ENCODE measurements around the gene BZW1.
"Not testable (repeated sequence)": the region's sequence is repeated elsewhere in the genome, so short reads cannot be mapped to it uniquely, and the experiment has no call there.

The BZW1 gene

GRCh38 chr2:200795028-200795440 lies 16.7 kb upstream of the BZW1 start:
- ChIA-PET CTCF (interaction anchor here (0.9 kb wide), 1 partner anchor 13 kb away, joined by 3 read pairs; no protein-coding TSS in a partner anchor), POLR2A (no interaction called here)
- H3K4me3 ChIP-seq (ENCODE audit: low read depth, low read length), result no peak overlapping the region
- no peak for TF ChIP-seq CTCF (IDR thresholded peaks at IDR 0.05; ENCODE audit: insufficient read depth, low read length, missing control alignments)
- no peak for DNase-seq (ENCODE audit: low read depth, low spot score)

- POLR2A ChIA-PET, result interaction anchor here (1.3 kb wide), 1 partner anchor 15 kb away, joined by 3 read pairs; no protein-coding TSS in a partner anchor
- H3K4me3 ChIP-seq (ENCODE audit: low read depth, low read length), result no peak overlapping the region
- DNase-seq (ENCODE audit: low read depth, low spot score), result no peak
- CTCF ChIA-PET, result interaction anchor here (1.1 to 1.2 kb wide), 2 partner anchors 8 to 61 kb away, joined by 3 read pairs; no protein-coding TSS in a partner anchor
- no peak for TF ChIP-seq CTCF (IDR thresholded peaks at IDR 0.05; ENCODE audit: insufficient read depth, low read length, missing control alignments)
Observed at GRCh38 chr2:200796561-200796960, 15.1 kb upstream of the BZW1 start.

GRCh38 chr2:200797242-200797770 lies 14.4 kb upstream of the BZW1 start:
- DNase-seq (ENCODE audit: low read depth, low spot score), result no peak
- TF ChIP-seq CTCF (IDR thresholded peaks at IDR 0.05; ENCODE audit: insufficient read depth, low read length, missing control alignments), result no peak
- CTCF ChIA-PET, result interaction anchor here (1.1 to 1.2 kb wide), 2 partner anchors 9 to 62 kb away, joined by 3 read pairs; no protein-coding TSS in a partner anchor
- H3K4me3 ChIP-seq (ENCODE audit: low read depth, low read length), result no peak overlapping the region
- POLR2A ChIA-PET, result interaction anchor here (1.3 kb wide), 1 partner anchor 14 kb away, joined by 3 read pairs; no protein-coding TSS in a partner anchor

GRCh38 chr2:200798514-200798913 lies 13.2 kb upstream of the BZW1 start:
- DNase-seq (ENCODE audit: low read depth, low spot score), result no peak
- H3K4me3 ChIP-seq (ENCODE audit: low read depth, low read length), result no peak overlapping the region
- POLR2A ChIA-PET, result no interaction called here
- CTCF ChIA-PET, result no interaction called here
- TF ChIP-seq CTCF (IDR thresholded peaks at IDR 0.05; ENCODE audit: insufficient read depth, low read length, missing control alignments), result no peak

GRCh38 chr2:200800458-200800857 lies 11.3 kb upstream of the BZW1 start:
- ChIA-PET POLR2A (no interaction called here), CTCF (interaction anchor here (1.6 kb wide), 1 partner anchor 8 kb away, joined by 3 read pairs; no protein-coding TSS in a partner anchor)
- no peak for DNase-seq (ENCODE audit: low read depth, low spot score)
- no peak for TF ChIP-seq CTCF (IDR thresholded peaks at IDR 0.05; ENCODE audit: insufficient read depth, low read length, missing control alignments)
- H3K4me3 ChIP-seq (ENCODE audit: low read depth, low read length), result no peak overlapping the region

- POLR2A ChIA-PET; DNase-seq (ENCODE audit: low read depth, low spot score); H3K4me3 ChIP-seq (ENCODE audit: low read depth, low read length); CTCF ChIA-PET: not testable (repeated sequence)
Observed at GRCh38 chr2:200801431-200801830, 10.3 kb upstream of the BZW1 start.
